NCI-H774 (cell line): ENCODE data around the gene DOCK10.
A peak's percentile ranks its signal among the peaks of the same experiment; 100 is the strongest.
"Not testable (repeated sequence)": the region's sequence is repeated elsewhere in the genome, so short reads cannot be mapped to it uniquely, and the experiment has no call there.

Source experiments
- DNase-seq: peaks from one replicate; lab custom pipeline; 2025; lab: John Stamatoyannopoulos, UW

DOCK10 gene

GRCh38 chr2:224946895-224947294 lies 95.4 kb downstream of the DOCK10 start:
- no peak for DNase-seq

- no peak for DNase-seq
Measured at GRCh38 chr2:224944707-224945547, 97.3 kb downstream of the DOCK10 start.

GRCh38 chr2:224943601-224944041 lies 98.6 kb downstream of the DOCK10 start:
- not testable (repeated sequence) for DNase-seq

GRCh38 chr2:224941960-224942359 lies 100.3 kb downstream of the DOCK10 start:
- DNase-seq, result no peak

GRCh38 chr2:224940618-224941017 lies 101.7 kb downstream of the DOCK10 start:
- DNase-seq, result no peak

- DNase-seq, result peak; percentile 27
Measured at GRCh38 chr2:224938651-224939182, 103.6 kb downstream of the DOCK10 start.

GRCh38 chr2:224937887-224938286 lies 104.4 kb downstream of the DOCK10 start:
- no peak for DNase-seq

- no peak for DNase-seq
Measured at GRCh38 chr2:224934526-224935188, 107.6 kb downstream of the DOCK10 start.

GRCh38 chr2:224933431-224933830 lies 108.8 kb downstream of the DOCK10 start:
- no peak for DNase-seq

GRCh38 chr2:224932522-224932921 lies 109.7 kb downstream of the DOCK10 start:
- no peak for DNase-seq

- DNase-seq, result no peak
Measured at GRCh38 chr2:224931956-224932355, 110.3 kb downstream of the DOCK10 start.

GRCh38 chr2:224930990-224931389 lies 111.3 kb downstream of the DOCK10 start:
- no peak for DNase-seq

- DNase-seq, result no peak
Measured at GRCh38 chr2:224930124-224930523, 112.1 kb downstream of the DOCK10 start.

GRCh38 chr2:224929512-224929911 lies 112.8 kb downstream of the DOCK10 start:
- no peak for DNase-seq

GRCh38 chr2:224927646-224928173 lies 114.6 kb downstream of the DOCK10 start:
- peak; percentile 51 for DNase-seq

- DNase-seq, result no peak
Measured at GRCh38 chr2:224927011-224927410, 115.3 kb downstream of the DOCK10 start.

GRCh38 chr2:224925810-224926100 lies 116.5 kb downstream of the DOCK10 start:
- DNase-seq, result no peak

- DNase-seq, result no peak
Measured at GRCh38 chr2:224925061-224925809, 117.0 kb downstream of the DOCK10 start.

- no peak for DNase-seq
Measured at GRCh38 chr2:224924631-224925030, 117.6 kb downstream of the DOCK10 start.

GRCh38 chr2:224922142-224922727 lies 120.0 kb downstream of the DOCK10 start:
- DNase-seq, result no peak

GRCh38 chr2:224919472-224920110 lies 122.7 kb downstream of the DOCK10 start:
- no peak for DNase-seq
